Activated CD4-positive, CD25-positive, alpha-beta regulatory T cell treated with anti-CD3 and anti-CD28 coated beads, Interleukin-2, amount 50 U/mL, for 16 hours (primary cell): Measurements from ENCODE around the gene SFSWAP.
"Not testable (repeated sequence)": the region's sequence is repeated elsewhere in the genome, so short reads cannot be mapped to it uniquely, and the experiment has no call there.

ENCODE experiments used
- DNase-seq: peaks from one replicate; pipeline ENCODE4 v3.0.0-alpha.2; 2020; ENCODE audit warnings: low read depth, low spot score

SFSWAP gene

GRCh38 chr12:131735476-131736445 is 24.9 kb downstream of the SFSWAP start:
- no peak for DNase-seq

DNA sequence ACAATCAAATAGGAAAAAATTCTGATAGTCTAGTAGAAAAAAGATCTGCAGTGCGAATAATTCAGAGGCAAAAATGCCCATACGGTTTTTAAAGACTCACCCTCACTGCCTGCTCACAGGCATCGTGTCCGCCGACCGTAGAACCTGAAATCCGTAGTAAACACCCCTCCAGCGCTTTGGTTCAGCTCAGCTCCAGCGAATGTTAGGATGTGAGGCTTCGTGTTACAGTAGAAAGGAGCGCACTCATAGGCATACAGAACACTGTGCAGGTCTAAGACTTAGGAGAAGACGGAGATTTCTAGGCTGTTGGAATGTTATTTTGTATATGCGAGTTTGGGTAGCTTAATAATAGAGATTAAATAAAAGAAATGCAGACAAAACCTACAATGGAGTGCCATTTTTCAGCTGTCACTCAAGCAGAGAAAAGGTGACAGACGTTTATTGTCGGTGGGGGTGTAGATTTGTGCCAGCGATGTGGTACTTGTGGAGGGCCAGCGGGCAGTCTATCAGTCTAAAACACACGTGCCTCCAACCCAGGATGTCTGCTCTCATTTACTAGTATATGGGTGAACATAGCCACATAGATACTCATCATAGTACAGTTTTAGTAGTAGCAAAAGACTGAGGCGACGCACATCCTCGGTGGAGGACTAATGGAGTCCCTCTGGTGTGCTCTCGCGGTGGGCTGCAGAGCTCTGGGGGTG is 25.7 kb downstream of the SFSWAP start:
- no peak for DNase-seq

- no peak for DNase-seq
Observed at GRCh38 chr12:131737150-131737827, 26.4 kb downstream of the SFSWAP start.

DNA sequence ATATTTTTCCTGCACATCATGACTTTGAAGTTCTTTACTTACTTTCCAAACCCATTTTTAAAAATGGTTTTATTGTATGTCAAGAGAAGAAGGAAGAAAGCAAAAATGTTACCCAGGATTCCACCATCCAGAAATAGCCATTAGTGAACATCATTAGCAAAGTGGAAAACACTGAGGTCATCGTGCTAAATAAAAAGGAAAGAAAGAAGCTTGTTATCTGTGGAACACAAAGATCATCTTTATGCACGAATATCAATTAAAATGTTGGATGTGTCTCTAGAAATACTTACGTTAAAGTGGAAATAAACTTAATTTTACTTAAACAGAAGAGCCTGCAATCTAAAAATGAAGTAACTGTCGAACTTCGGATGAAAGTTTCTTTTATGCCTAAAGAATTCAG is 27.3 kb downstream of the SFSWAP start:
- DNase-seq: no peak

GRCh38 chr12:131740626-131741025 is 29.7 kb downstream of the SFSWAP start:
- DNase-seq: no peak

DNA sequence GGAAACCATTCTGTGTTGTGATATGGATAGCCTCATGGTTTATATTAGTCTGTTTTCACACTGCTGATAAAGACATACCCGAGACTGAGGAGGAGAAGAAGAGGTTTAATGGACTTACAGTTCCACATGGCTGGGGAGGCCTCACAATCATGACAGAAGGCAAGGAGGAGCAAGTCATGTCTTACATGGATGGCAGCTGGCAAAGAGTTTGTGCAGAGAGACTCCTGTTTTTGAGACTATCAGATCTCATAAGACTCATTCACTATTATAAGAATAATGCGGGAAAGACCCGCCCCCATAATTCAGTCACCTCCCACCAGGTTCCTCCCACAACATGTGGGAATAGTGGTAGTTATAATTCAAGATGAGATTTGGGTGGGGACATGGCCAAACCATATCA is 31.9 kb downstream of the SFSWAP start:
- DNase-seq: not testable (repeated sequence)

DNA sequence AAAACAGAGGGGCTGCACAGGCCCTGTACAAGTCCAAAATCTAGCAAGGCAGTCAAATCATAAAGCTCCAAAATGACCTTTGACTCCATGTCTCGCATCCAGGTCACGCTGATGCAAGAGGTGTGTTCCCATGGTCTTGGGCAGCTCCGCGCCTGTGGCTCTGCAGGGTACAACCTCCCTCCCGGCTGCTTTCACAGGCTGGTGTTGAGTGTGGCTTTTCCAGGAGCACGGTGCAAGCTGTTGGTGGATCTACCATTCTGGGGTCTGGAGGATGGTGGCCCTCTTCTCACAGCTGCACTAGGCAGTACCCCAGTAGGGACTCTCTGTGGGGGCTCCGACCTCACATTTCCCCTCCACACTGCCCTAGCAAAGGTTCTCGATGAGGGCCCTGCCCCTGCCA is 32.5 kb downstream of the SFSWAP start:
- DNase-seq: not testable (repeated sequence)

DNA sequence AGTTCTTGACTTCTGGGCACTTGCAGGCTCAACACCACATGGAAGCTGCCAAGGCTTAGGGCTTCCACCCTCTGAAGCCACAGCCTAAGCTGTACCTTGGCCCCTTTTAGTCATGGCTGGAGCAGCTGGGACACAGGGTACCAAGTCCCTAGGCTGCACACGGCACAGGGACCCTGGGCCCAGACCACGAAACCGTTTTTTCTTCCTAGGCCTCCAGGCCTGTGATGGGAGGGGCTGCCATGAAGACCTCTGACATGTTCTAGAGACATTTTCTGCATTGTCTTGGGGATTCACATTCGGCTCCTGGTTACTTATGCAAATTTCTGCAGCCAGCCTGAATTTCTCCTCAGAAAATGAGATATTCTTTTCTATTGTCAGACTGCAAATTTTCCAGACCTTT is 33.0 kb downstream of the SFSWAP start:
- not testable (repeated sequence) for DNase-seq

GRCh38 chr12:131744675-131745074 is 33.8 kb downstream of the SFSWAP start:
- not testable (repeated sequence) for DNase-seq

DNA sequence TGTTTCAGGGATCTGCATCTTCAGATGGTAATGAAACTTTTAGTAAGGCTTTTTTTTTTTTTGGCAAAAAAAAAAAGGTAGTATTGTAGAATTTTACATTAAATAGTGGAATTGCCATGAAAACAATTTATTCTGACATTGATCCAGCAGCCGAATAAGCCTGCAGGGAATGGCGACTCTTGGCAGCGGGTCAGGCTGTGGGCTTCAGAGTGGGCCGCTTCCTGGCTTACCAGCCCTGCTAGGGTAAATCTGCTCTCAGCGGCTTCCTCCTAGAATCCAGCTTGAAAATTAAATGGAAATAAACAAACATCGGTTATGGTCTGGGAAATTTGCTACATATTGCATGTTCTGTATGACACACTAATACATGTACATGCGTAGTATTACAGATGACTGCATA is 34.8 kb downstream of the SFSWAP start:
- no peak for DNase-seq

DNA sequence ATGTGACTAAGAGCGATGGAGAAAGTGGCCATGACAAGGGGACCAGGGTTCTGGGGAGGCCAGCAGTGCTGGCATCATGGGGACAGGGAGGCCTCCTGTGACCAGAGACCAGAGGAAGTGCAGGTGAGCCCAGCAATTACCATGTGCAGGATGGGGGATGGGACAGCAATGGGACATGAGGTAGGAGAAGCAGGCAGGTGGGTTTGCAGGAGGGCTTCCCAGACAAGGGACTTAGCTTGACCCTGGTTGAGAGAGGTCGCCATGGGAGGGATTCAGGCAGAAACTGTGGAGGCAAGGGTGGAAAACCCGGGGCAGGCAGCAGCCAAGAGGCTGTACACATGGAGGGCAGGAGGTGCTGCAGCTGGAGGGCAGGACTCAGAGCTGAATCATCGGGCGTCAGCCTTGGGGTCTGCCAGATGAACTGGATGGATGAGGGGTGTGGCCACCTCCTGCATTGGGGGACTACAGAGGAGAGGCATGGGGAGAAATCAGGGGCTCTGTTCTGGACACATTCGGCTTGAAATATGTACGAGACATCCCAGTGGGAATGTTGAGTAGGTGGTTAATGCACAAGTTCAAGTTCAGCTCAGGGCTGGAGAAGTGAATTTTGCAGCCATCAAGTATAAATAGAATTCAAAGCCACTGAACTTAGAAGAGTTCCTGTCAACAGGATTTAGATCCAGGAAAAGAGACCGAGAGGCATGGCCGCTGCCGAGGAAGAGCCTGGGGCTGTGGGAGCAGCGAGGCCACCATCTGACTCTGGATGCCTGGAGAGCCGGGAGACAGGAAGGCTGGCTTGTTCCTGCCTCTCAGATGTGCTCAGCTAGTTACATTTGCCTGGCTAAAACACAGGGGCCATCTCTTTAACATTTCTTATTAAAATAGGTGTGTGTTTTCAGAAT is 36.6 kb downstream of the SFSWAP start:
- no peak for DNase-seq

DNA sequence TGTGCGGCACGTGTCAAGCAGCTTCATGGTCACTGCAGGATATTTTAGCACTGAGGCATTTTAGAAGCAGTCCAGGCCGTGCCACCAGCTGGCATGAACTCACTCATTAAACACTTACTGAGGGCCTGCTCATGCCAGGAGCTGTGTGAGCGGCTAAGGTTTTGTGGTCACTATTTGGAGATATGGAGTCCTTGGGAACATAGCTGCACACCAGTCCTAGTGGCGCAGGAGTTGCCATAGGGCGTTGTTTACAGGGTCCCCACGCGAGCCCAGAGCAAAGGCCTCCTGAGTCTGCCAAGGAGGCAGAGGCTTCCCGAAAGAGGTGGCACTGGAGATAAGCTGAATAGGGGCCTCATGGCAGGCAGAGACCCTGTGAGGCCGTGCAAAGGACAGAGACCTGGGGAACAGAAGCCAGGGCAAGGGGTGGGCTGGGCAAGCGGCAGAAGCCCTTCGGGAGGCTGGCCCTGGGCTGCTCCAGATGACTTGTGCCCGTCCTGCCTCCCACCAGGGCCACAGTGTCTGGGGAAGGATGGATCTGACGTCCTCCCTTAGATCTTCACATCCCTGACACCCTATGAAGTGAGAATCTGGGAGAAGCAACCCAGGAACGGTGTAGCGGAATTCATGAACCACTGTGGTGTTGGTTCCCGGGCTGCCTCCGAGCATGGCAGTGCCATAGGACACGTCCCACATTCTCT is 38.9 kb downstream of the SFSWAP start:
- no peak for DNase-seq

DNA sequence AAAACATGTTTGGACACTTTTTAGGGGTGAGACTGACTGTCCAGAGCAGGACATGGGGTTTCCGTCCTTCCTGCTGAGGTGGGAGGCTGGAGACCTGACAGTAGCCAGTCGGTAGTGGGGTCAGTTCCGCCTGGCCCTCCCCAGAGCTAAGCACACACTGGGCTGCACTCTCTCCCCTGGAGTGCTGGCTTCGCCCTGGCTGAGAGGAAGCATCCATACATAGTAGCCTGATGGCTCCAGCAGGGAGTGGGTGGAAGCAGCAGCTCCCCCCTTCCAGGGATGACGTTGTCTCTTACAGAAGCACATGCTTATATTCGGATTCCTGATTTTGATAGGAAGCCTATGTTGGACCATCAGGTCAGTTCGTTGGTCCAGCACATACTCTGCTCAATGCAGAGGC is 40.4 kb downstream of the SFSWAP start:
- DNase-seq: no peak

DNA sequence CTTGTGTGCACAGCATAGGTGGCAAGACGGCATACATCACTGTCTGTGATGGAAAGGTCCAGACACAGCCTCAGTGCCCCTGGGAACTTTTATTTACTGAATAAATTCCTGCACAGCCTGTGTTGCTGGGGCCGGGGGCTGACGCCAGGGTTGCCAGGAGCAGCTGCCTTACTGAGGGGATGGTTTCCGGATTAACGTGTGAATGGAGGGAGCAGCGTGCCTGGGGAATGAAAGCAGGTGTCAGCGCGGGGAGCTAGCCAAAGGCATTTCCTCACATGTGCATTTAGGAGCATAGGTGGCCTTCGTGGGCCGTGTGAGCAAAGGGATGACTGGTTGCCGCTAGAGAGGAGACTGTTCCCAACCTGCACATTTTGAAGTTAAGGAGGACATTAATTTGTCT is 41.6 kb downstream of the SFSWAP start:
- no peak for DNase-seq

DNA sequence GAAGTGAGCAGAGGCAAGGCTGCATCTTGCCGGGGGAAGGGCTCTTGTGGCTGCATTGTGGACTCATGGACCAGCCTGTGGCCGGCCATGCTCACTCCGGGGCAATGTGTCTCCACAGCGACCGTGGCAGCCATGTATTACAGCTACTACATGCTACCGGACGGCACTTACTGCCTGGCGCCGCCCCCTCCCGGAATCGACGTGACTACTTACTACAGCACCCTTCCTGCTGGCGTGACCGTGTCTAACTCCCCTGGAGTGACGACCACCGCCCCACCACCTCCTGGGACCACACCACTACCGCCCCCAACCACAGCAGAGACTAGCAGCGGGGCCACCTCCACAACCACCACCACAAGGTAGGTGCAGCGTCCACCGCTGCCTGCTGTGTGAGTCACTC is 42.1 kb downstream of the SFSWAP start:
- no peak for DNase-seq

DNA sequence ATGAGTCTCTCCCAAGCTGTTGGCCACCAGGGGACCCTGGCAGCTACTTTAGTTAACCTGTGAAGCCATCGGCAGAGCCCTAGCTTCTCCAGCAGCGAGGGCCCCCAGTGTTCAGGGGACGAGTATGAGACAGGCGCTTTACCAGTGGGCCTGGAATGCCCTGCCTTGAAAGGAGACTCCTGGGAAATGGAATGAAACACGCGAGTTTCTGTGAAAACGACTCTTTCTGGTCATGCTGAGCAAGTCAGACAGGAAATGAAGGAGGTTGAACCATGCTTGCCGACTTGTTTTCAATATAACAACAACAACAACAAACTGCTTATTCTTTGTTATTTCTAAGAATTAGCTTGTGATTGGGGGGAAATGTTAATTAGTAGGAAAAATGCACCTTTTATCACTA is 42.9 kb downstream of the SFSWAP start:
- DNase-seq: no peak

GRCh38 chr12:131754184-131754583 is 43.3 kb downstream of the SFSWAP start:
- no peak for DNase-seq

GRCh38 chr12:131755305-131756113 is 44.6 kb downstream of the SFSWAP start:
- no peak for DNase-seq

- DNase-seq: no peak
Observed at GRCh38 chr12:131756441-131756840, 45.6 kb downstream of the SFSWAP start.

- DNase-seq: no peak
Observed at GRCh38 chr12:131757111-131757510, 46.2 kb downstream of the SFSWAP start.
